ENCODE data around the gene POU3F2.

DNA sequence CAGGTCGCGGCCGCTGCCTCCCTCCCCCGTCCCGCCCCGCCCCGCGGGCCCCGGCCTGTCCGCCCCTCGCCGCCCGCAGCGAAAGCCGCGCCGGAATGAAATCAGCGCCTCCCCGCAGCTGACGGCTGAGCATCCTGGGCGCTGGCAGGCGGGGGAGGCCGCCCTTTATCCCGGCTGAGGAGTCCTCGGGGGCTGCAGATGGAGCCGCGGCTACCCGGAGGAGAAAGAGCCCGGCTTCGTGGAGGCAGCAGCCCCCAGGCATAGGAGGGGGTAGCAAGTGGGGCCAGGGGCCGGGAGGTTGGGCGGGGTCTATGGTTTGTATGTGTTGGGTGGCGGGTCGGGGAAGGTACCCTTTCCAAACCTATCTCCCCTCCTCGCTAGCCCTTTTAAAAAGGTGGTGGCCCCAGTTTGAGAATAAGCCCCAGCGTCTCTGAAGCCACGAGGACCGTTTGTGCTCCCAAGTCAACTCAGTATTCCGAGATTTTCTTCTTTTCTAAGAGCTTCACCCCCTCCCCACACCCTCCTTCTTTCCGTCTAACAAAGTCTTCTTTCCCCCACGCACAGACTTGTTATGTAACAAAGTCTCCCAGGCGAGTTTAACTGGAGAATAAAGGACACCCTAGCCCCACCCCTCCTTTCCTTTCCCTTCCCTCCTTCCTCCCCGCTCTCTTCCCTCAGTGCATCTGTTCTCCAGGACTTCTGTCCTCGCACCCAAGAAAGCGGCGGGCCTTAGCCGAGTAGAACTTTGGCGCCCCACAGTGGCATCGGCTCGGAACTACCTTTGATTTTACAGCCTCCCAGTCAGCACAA, 11.0 kb downstream of the POU3F2 start:
- TF ChIP-seq, protein P1, sequence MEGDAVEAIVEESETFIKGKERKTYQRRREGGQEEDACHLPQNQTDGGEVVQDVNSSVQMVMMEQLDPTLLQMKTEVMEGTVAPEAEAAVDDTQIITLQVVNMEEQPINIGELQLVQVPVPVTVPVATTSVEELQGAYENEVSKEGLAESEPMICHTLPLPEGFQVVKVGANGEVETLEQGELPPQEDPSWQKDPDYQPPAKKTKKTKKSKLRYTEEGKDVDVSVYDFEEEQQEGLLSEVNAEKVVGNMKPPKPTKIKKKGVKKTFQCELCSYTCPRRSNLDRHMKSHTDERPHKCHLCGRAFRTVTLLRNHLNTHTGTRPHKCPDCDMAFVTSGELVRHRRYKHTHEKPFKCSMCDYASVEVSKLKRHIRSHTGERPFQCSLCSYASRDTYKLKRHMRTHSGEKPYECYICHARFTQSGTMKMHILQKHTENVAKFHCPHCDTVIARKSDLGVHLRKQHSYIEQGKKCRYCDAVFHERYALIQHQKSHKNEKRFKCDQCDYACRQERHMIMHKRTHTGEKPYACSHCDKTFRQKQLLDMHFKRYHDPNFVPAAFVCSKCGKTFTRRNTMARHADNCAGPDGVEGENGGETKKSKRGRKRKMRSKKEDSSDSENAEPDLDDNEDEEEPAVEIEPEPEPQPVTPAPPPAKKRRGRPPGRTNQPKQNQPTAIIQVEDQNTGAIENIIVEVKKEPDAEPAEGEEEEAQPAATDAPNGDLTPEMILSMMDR (IDR thresholded peaks at IDR 0.05) = peak in 2 of 3 experiments; percentile 74 to 78
- no peak for TF ChIP-seq POLR2A (IDR thresholded peaks at IDR 0.05)
